Stromal cell of bone marrow (primary cell): ENCODE measurements around the gene NDOR1.

Source experiments
- DNase-seq: peaks from one replicate; pipeline ENCODE4 v3.0.0-alpha.2; 2012; ENCODE audit warnings: low read depth

Gene NDOR1

GRCh38 chr9:137198902-137199283, 6.6 kb upstream of the NDOR1 start:
- no peak for DNase-seq

DNA sequence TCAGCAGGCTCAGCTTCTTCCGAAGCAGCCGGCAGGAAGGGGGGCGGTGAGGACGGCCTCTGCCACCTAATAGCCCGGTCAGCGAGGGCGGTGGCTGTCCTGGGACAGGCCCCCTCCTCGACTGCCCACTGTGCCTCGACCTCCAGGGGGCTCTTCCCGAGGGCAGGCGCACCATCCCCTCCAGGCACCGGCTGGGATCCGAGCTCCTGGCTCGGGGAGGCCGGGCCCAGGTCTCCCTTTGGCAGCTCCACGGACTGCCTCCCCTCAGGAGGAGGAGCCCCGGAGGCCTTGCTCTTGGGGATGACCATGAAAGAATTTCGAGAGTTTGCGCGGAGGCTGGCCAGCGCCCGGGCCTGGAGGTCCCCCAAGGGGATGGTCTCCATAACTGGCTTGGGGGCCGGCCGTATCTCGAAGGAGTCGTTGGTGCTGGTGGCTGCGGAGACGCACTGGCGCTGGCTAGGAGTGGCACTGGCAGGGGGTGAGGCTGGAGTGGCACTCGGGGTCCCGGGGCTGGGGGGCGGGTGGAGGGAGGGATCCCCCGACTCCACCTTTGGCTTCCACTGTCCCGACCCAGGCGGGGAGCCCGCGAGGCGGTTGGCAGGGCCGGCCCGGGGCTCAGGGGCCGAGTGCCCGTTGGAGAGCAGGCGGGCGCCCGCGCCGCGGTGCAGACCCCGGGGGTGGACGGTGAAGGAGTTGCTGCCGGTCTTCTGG, 5.9 kb upstream of the NDOR1 start:
- no peak for DNase-seq

DNA sequence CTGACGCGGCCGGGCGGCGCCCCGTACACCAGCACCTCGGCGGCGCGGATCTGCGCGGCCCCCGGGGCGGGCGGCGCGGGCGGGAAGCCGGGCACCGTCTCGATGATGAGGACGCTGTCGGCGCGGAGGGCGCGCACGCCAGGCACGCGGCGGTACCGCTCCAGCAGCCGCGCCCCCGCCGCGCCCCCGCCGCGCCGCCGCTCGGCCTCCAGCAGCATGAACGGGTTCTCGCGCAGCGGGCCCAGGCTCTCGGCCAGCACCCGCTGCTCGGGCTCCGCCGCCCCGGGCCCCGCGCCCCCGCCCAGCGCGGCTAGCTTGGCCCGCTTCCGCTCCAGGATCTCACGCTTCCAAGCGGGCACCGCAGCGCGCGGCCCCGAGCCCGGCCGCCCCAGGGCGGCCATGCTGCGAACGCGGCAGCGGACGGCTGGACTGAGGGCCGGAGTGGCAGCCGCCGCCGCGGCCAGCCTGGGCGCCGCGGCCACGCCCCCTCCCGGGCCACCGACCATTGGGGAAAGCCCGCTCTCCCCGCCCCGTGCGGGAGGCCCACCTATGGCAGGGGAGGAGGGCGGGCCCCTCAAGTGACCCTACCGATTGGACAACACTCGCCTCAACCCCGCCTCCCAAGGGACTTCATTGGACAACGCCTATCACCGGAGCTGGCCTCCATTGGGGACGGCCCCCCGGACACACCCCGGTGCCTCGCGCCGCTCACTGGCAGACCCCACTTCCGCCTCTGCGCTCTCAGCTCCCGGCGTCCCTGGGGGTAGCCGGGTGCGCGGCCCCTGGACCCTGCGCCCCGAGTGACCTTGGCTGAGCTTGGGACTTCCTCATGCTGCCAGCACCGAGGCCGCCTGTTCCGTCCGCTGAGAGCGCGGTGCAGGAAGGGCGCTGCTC, 4.9 kb upstream of the NDOR1 start, which contains the start of gene TPRN:
TSS of gene TPRN (minus strand) at position 431 of the 894 bp plus-strand sequence. CDS start at position 401, 30 bp downstream.
- peak; percentile 99 for DNase-seq

DNA sequence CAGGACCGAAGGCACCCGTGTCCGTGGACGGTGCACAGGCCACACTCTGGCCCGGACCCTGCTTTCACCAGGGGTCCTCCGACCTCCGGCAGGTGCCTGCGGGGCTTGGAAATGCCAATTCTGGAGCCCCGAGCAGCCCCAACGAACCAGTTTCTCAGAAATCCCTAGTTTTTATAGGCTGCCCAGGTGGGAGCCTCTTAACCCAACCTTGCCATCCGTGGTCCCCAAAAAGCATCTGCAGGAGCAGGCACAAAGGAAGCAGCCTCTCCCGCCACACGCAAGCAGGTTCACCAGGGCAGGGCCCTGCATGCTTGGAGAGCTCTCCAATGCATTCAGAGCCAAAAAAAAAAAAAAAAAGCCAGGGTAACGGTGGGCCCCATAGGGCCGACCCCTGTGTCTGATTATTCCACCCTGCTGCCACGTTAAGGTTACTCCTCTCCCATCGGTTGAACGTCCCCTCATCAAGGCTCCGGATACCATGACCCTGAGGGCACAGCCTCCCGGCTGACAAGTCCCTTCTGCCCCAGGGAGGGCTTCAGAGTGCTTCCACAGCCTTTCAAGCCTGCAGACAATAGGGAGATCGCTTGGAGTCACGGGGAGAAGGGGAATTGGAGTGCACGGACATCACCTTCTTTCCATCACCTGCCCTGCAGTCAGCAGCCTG, 4.2 kb upstream of the NDOR1 start:
- no peak for DNase-seq

- DNase-seq, result no peak
Measured at GRCh38 chr9:137202966-137203365, 2.5 kb upstream of the NDOR1 start.

DNA sequence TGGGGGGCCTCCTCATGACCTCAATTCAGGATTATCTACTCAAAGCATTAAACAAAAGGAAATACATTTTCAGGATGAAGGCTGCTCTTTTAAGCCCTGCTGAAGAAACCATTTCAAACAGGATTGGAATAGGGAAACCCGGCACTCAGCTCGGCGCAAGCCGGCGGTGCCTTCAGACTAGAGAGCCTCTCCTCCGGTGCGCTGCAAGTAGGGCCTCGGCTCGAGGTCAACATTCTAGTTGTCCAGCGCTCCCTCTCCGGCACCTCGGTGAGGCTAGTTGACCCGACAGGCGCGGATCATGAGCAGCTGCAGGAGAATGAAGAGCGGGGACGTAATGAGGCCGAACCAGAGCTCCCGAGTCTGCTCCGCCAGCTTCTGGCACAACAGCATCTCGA, 772 bp upstream of the NDOR1 start:
- no peak for DNase-seq

GRCh38 chr9:137206602-137207001, 1.1 kb downstream of the NDOR1 start:
- no peak for DNase-seq

- DNase-seq, result no peak
Measured at GRCh38 chr9:137211532-137211931, 6.0 kb downstream of the NDOR1 start.

GRCh38 chr9:137212520-137212919, 7.0 kb downstream of the NDOR1 start:
- no peak for DNase-seq

DNA sequence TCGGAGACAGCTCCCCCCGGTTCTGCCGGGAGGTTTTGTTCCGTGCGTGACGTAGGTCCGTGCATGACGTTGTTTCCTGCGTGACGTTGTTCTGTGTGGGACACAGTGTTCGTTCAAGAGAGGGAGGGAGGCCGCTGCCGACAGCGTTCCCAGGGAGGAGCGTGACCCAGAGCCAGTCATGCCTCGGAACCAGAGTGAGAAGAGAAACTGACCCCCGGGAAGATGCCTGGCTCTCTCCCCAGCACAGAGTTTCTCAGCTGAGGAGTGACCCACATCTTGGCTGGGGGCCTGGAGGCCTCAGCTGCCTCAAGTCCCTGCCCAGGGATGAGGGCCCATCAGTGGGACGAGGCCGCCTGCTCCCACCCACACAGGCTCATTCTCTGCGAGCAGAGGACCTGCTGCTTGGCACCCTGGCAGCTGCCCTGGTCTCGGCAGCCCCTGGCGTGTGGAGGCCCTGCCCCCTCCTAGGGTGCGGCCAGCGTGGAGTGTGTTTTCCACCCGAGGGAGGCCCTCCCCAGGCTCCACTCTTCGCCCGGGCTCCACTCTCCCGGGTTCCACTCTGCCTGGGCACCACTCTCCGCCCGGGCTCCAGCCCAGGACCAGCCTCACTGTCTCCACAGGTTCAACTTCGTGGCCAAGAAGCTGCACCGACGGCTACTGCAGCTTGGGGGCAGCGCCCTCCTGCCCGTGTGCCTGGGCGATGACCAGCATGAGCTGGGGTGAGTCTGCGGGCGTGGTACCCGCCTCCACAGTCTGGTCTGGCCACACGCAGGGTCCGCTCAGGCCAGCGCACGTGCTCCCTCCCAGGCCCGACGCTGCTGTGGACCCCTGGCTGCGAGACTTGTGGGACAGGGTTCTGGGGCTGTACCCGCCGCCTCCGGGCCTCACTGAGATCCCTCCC, 7.9 kb downstream of the NDOR1 start:
- no peak for DNase-seq

DNA sequence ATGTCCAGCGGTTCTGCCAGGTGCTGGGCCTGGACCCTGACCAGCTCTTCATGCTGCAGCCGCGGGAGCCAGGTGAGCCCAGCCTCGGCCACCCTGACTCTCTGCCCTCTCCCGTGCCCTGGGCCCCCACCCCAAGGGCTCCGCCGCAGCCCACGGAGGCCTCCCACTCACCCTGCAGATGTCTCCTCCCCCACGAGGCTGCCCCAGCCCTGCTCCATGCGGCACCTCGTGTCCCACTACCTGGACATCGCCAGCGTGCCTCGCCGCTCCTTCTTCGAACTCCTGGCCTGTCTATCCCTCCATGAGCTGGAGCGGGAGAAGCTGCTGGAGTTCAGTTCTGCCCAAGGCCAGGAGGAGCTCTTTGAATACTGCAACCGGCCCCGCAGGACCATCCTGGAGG, 9.1 kb downstream of the NDOR1 start:
- DNase-seq, result no peak

GRCh38 chr9:137215196-137215986, 9.9 kb downstream of the NDOR1 start:
- DNase-seq, result no peak

GRCh38 chr9:137216188-137216965, 10.9 kb downstream of the NDOR1 start:
- DNase-seq, result no peak

DNA sequence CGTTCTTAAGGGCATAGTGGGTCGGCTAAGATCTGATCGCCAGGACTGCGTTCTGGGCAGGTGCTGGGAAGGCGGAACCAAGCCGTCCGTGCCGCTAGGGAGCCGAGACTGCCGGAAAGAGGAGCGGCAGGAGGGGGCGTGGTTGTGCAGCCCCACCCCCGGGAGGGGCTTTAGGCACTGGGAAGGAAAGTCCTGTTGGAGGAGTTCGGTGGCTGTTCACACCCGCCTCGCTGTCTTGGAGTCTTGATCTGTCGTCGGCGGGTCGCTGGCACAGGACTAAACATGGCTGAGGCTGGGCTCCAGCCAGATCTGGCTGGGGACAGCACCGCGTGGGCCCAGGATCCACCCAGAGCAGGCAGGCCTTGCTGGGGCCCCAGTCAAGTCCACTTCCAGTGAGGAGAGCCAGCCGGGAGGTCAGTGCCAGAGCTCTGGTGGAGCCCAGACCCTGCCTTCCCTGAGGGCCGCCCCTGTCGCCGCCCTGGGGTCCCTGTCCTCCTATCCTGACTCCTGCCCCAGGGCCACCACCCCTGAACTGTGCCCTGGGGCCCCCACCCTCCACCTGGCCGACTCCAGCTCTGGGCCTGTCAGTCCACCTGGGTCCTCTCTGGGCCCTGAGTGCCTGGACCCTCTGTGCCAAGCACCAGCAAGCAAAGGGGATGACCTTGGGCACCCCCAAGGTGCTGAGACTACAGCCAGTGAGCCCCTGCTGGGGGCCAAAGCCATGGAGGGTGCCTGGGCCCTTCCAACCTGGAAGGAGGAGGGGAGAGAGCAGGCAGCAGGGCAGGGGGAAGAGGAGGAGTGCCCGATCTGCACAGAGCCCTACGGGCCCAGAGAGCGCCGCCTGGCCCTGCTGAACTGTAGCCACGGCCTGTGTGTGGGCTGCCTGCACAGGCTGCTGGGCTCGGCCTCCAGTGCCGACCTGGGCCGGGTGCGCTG, 12.0 kb downstream of the NDOR1 start:
- DNase-seq, result no peak

DNA sequence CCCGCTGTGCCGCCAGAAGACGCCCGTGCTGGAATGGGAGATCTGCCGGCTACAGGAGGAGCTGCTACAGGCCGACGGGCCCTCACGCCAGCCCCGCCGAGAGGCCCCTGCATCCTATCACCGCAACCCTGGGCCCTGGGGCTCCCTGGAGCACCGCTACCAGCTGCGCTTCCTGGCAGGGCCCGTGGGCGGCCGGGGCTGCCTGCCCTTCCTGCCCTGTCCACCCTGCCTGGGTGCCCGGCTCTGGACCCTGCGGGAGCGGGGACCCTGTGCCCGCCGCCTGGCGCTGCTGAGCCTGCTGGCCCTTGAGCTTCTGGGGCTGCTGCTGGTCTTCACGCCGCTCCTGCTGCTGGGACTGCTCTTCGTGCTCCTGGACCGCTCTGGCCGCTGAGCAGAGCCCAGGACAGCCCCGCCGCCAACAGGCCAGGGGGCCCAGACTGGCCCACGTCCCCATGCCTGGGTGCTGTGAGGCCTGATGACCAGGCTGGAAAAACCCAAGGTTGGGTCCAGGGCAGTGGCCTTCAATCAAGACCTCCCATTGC, 12.8 kb downstream of the NDOR1 start:
- DNase-seq, result no peak

GRCh38 chr9:137218754-137219271, 13.3 kb downstream of the NDOR1 start:
- no peak for DNase-seq

DNA sequence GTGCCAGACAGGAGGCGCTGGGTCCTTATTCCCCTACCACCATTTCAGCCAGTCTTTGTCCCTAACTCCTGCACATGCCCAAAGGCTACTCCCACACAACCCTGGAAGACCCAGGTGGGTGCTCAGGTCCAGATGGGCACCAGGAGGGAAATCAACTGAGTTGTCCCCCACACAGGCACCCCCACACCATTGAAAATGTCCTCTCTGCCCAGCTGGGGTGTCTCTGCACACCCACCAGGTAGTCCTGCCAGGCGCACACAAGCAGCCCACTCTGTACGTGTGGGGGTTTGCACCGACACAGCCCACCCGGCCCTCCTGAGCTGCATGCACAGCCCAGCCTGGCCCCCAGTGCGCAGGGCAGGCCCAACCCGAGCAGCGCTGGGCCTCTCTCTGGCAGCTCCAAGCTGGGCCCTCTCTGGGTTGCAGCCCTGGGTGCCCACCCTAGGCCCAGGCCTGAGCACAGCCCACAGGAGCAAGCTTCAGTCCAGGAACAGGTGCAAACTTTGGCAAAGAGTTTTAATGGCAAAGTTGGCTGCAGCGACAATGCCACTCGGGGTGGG, 14.3 kb downstream of the NDOR1 start:
- no peak for DNase-seq
